Measurements from ENCODE around the gene APCDD1L.
"Not testable (repeated sequence)": the region's sequence is repeated elsewhere in the genome, so short reads cannot be mapped to it uniquely, and the experiment has no call there.

APCDD1L gene

GRCh38 chr20:58417438-58417837, 97.8 kb downstream of the APCDD1L start:
- TF ChIP-seq, protein P1, sequence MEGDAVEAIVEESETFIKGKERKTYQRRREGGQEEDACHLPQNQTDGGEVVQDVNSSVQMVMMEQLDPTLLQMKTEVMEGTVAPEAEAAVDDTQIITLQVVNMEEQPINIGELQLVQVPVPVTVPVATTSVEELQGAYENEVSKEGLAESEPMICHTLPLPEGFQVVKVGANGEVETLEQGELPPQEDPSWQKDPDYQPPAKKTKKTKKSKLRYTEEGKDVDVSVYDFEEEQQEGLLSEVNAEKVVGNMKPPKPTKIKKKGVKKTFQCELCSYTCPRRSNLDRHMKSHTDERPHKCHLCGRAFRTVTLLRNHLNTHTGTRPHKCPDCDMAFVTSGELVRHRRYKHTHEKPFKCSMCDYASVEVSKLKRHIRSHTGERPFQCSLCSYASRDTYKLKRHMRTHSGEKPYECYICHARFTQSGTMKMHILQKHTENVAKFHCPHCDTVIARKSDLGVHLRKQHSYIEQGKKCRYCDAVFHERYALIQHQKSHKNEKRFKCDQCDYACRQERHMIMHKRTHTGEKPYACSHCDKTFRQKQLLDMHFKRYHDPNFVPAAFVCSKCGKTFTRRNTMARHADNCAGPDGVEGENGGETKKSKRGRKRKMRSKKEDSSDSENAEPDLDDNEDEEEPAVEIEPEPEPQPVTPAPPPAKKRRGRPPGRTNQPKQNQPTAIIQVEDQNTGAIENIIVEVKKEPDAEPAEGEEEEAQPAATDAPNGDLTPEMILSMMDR (IDR thresholded peaks at IDR 0.05; ENCODE audit: low read length) = no peak
- TF ChIP-seq EZH2 (IDR thresholded peaks at IDR 0.05; ENCODE audit: borderline replicate concordance, low read length) = no peak
- Histone ChIP-seq H3K79me2 (ENCODE audit: insufficient read depth, low read length) (peaks cover 38% of the 10 kb centered on the region), H2AFZ (ENCODE audit: low read length) (no peak overlapping the region), H3K9me3 (ENCODE audit: low read length) (no peaks in the 10 kb centered on the region), H3K9me2 (ENCODE audit: low read depth, low read length) (no peaks in the 10 kb centered on the region), H3K36me3 (ENCODE audit: insufficient read depth, low read length) (peaks cover 44% of the 10 kb centered on the region), H3K4me3 (ENCODE audit: low read depth, low read length, poor library complexity, severe bottlenecking) (no peak overlapping the region), H4K20me1 (ENCODE audit: insufficient read depth, low read length) (no peaks in the 10 kb centered on the region), H3F3A (ENCODE audit: insufficient read depth, low read length) (no peaks in the 10 kb centered on the region), H3K27ac (ENCODE audit: low read depth, low read length, poor library complexity, severe bottlenecking) (no peak overlapping the region), H3K9ac (ENCODE audit: low read length) (no peak overlapping the region), H3K4me2 (ENCODE audit: low read length) (no peak overlapping the region), H3K4me1 (ENCODE audit: insufficient read depth, low read length, severe bottlenecking) (peaks cover 18% of the 10 kb centered on the region), H3K27me3 (ENCODE audit: insufficient read depth, low read length) (no peaks in the 10 kb centered on the region)

GRCh38 chr20:58416835-58417234, 98.4 kb downstream of the APCDD1L start:
- Histone ChIP-seq H3K4me1 (ENCODE audit: insufficient read depth, low read length, severe bottlenecking) (peaks cover 18% of the 10 kb centered on the region), H3K27me3 (ENCODE audit: insufficient read depth, low read length) (no peaks in the 10 kb centered on the region), H3K27ac (ENCODE audit: low read depth, low read length, poor library complexity, severe bottlenecking) (no peak overlapping the region), H3K4me3 (ENCODE audit: low read depth, low read length, poor library complexity, severe bottlenecking) (no peak overlapping the region), H3K9me2 (ENCODE audit: low read depth, low read length) (no peaks in the 10 kb centered on the region), H3K9ac (ENCODE audit: low read length) (no peak overlapping the region), H3F3A (ENCODE audit: insufficient read depth, low read length) (no peaks in the 10 kb centered on the region), H4K20me1 (ENCODE audit: insufficient read depth, low read length) (no peaks in the 10 kb centered on the region), H2AFZ (ENCODE audit: low read length) (no peak overlapping the region), H3K36me3 (ENCODE audit: insufficient read depth, low read length) (peaks cover 38% of the 10 kb centered on the region), H3K9me3 (ENCODE audit: low read length) (no peaks in the 10 kb centered on the region), H3K4me2 (ENCODE audit: low read length) (no peak overlapping the region), H3K79me2 (ENCODE audit: insufficient read depth, low read length) (peaks cover 44% of the 10 kb centered on the region)
- TF ChIP-seq, protein P1 (IDR thresholded peaks at IDR 0.05; ENCODE audit: low read length) = no peak
- no peak for TF ChIP-seq EZH2 (IDR thresholded peaks at IDR 0.05; ENCODE audit: borderline replicate concordance, low read length)

- no peaks in the 10 kb centered on the region for H3K27me3 ChIP-seq (ENCODE audit: insufficient read depth, low read length)
- no peaks in the 10 kb centered on the region for H4K20me1 ChIP-seq (ENCODE audit: insufficient read depth, low read length)
Observed at GRCh38 chr20:58416057-58416456, 99.1 kb downstream of the APCDD1L start.

DNA sequence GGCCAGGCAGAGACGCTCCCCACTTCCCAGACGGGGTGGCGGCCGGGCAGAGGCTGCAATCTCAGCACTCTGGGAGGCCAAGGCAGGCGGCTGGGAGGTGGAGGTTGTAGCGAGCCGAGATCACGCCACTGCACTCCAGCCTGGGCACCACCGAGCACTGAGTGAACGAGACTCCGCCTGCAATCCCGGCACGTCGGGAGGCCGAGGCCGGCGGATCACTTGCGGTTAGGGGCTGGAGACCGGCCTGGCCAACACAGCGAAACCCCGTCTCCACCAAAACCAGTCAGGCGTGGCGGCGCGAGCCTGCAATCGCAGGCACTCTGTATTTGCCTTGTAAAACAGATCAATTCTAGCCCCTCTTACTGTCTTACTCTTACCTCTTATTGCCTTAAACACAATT, 100.4 kb downstream of the APCDD1L start:
- H3K4me1 ChIP-seq (ENCODE audit: insufficient read depth, low read length, severe bottlenecking) = peaks cover 18% of the 10 kb centered on the region
- not testable (repeated sequence) for H3K27ac ChIP-seq (ENCODE audit: low read depth, low read length, poor library complexity, severe bottlenecking); H3F3A ChIP-seq (ENCODE audit: insufficient read depth, low read length); H3K9me2 ChIP-seq (ENCODE audit: low read depth, low read length); H3K4me2 ChIP-seq (ENCODE audit: low read length); H4K20me1 ChIP-seq (ENCODE audit: insufficient read depth, low read length); H3K4me3 ChIP-seq (ENCODE audit: low read depth, low read length, poor library complexity, severe bottlenecking); H3K9me3 ChIP-seq (ENCODE audit: low read length); H3K9ac ChIP-seq (ENCODE audit: low read length); H3K27me3 ChIP-seq (ENCODE audit: insufficient read depth, low read length); H2AFZ ChIP-seq (ENCODE audit: low read length)
- peaks cover 64% of the 10 kb centered on the region for H3K79me2 ChIP-seq (ENCODE audit: insufficient read depth, low read length)
- peaks cover 30% of the 10 kb centered on the region for H3K36me3 ChIP-seq (ENCODE audit: insufficient read depth, low read length)

More at GRCh38 chr20:58416057-58416456, 99.1 kb downstream of the APCDD1L start:
- no peaks in the 10 kb centered on the region for H3K9me2 ChIP-seq (ENCODE audit: low read depth, low read length)
- no peak overlapping the region; the same call in 1 of the 2 replicates for H3K9ac ChIP-seq (ENCODE audit: low read length)
- H3K36me3 ChIP-seq (ENCODE audit: insufficient read depth, low read length) = peaks cover 36% of the 10 kb centered on the region
- H3F3A ChIP-seq (ENCODE audit: insufficient read depth, low read length) = no peaks in the 10 kb centered on the region
- no peaks in the 10 kb centered on the region for H3K9me3 ChIP-seq (ENCODE audit: low read length)
- no peak for TF ChIP-seq EZH2 (IDR thresholded peaks at IDR 0.05; ENCODE audit: borderline replicate concordance, low read length)
- TF ChIP-seq, protein P1 (IDR thresholded peaks at IDR 0.05; ENCODE audit: low read length) = no peak
- H3K4me3 ChIP-seq (ENCODE audit: low read depth, low read length, poor library complexity, severe bottlenecking) = no peak overlapping the region
- H3K4me1 ChIP-seq (ENCODE audit: insufficient read depth, low read length, severe bottlenecking) = peaks cover 18% of the 10 kb centered on the region
- H3K4me2 ChIP-seq (ENCODE audit: low read length) = peak overlapping the region; percentile 34; the same call in 1 of the 2 replicates
- no peak overlapping the region for H2AFZ ChIP-seq (ENCODE audit: low read length)
- H3K79me2 ChIP-seq (ENCODE audit: insufficient read depth, low read length) = peaks cover 51% of the 10 kb centered on the region
- peak overlapping the region; percentile 33 for H3K27ac ChIP-seq (ENCODE audit: low read depth, low read length, poor library complexity, severe bottlenecking)

DNA sequence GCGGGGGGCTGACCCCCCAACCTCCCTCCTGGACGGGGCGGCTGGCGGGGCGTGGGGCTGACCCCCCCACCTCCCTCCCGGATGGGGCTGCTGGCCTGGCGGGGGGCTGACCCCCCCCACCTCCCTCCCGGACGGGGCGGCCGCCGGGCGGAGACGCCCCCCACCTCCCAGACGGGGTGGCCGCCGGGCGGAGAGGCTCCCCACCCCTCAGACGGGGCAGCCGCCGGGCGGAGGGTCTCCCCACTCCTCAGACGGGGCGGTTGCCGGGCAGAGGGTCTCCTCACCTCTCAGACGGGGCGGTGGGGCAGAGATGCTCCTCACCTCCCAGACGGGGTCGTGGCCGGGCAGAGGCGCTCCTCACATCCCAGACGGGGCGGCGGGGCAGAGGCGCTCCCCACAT, 101.0 kb downstream of the APCDD1L start:
- not testable (repeated sequence) for H3K27ac ChIP-seq (ENCODE audit: low read depth, low read length, poor library complexity, severe bottlenecking); H3K9ac ChIP-seq (ENCODE audit: low read length); H3K9me2 ChIP-seq (ENCODE audit: low read depth, low read length); H4K20me1 ChIP-seq (ENCODE audit: insufficient read depth, low read length); H3K9me3 ChIP-seq (ENCODE audit: low read length); H3K4me3 ChIP-seq (ENCODE audit: low read depth, low read length, poor library complexity, severe bottlenecking); H3K27me3 ChIP-seq (ENCODE audit: insufficient read depth, low read length); H2AFZ ChIP-seq (ENCODE audit: low read length); H3K4me2 ChIP-seq (ENCODE audit: low read length); H3F3A ChIP-seq (ENCODE audit: insufficient read depth, low read length)
- peaks cover 24% of the 10 kb centered on the region for H3K36me3 ChIP-seq (ENCODE audit: insufficient read depth, low read length)
- peaks cover 22% of the 10 kb centered on the region for H3K4me1 ChIP-seq (ENCODE audit: insufficient read depth, low read length, severe bottlenecking)
- peaks cover 70% of the 10 kb centered on the region for H3K79me2 ChIP-seq (ENCODE audit: insufficient read depth, low read length)
